ENCODE measurements around the gene C2CD4D.
A peak's percentile ranks its signal among the peaks of the same experiment; 100 is the strongest.

- TF ChIP-seq POLR2AphosphoS5 (IDR thresholded peaks at IDR 0.05; ENCODE audit: low read depth, low read length) (no peak), POLR2A (IDR thresholded peaks at IDR 0.05; ENCODE audit: low read depth, low read length) (no peak), TAF1 (IDR thresholded peaks at IDR 0.05; ENCODE audit: low read depth, low read length) (no peak), SPI1 (IDR thresholded peaks at IDR 0.05; ENCODE audit: low read depth, low read length) (0 out of 2 replicates have a peak, but pooled peaks have one; percentile 18), PAX5 (IDR thresholded peaks at IDR 0.05; ENCODE audit: insufficient read depth, low read length, severe bottlenecking) (no peak)
Measured at GRCh38 chr1:151846062-151846568, 6.5 kb upstream of the C2CD4D start.
